Left lobe of liver (tissue), 2 donors: ENCODE data around the gene ZNF555. TPM values are rescaled to one million over a fixed set of nuclear protein-coding genes. Genes with fewer than 3 reads are reported as not detected.

Source experiments
- ATAC-seq: fragments of 200-7000 bp; cut with Tn5 transposase; one replicate; pipeline ENCODE4 v1.9.1; 2020; ENCODE audit warnings: mild to moderate bottlenecking, moderate library complexity
- DNase-seq: peaks from one replicate; pipeline ENCODE4 v3.0.0-alpha.2; 2020; ENCODE audit warnings: low spot score
- total RNA-seq: library from RNA; stranded (reverse); gene quantifications from one replicate; pipeline ENCODE4 v1.2.1, GENCODE V29; 2021
- donor health status: DM: no; HTN: no; CAD: no; lungs with moderate emphysema.
- donor health status: DM: no; HTN: yes; CAD: no.

ZNF555 gene
- total RNA-seq, 1 donor from 2014 or later: 2.0 TPM

DNA sequence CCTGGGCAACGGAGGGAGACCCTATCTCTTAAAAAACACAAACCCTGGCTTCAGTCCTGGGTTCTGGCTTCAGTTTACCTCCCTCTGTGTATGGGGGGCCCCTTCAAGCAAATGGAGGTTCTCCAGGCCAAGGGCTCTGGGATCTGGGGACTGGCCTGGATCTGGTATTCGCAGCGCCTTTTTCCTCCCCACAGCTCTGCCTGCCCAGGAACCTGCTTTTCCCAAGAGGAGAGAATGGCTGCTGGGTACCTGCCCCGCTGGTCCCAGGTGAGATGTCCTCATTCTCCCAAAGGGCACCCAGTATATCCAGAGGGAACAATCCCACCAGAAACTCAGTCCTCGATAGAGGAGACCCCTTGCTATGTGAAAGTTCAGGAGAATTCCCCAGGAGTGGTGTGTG, 18.4 kb upstream of the ZNF555 start:
- ATAC-seq (no peak), DNase-seq (no peak)

DNA sequence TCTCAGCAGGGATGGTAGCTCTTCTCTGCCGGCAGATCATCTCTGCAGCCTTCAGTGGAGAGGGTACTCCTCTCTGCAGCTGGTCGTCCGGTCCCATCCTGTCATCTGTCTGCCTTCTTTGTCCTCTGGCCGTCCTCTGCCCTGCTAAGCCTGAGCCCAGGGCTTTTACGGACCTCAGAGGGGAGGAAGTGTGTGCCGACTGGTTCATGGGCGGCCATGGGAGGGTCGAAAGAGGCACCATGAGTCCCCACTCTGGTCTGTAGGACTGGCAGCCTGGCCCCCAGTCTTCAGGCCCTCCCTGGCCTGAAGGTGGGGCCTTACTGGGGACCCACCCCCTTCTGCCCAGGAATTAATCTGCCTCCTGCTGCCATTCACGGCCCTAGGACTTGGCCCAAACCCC, 17.6 kb upstream of the ZNF555 start:
- no peak for DNase-seq
- ATAC-seq: no peak

DNA sequence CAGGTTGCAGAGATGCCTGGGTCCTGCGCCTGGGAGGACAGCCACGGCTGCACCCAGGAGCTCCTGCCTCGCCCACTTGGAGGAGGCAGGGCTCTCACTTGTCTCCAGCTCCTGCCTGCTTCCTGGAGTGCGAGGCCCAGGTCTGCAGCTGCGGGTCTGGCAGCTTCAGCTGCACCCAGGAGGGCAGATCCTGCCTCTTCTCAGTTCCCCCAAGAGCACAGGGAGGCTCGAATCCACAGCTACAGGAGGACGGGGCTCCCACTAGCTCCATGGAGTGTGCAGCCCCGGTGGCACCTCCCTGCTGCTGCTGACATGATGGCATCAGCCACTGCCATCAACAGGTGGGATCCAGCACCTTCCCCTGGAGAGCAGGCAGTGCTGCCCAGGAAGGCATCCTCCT, 17.1 kb upstream of the ZNF555 start:
- ATAC-seq (no peak), DNase-seq (no peak)

DNA sequence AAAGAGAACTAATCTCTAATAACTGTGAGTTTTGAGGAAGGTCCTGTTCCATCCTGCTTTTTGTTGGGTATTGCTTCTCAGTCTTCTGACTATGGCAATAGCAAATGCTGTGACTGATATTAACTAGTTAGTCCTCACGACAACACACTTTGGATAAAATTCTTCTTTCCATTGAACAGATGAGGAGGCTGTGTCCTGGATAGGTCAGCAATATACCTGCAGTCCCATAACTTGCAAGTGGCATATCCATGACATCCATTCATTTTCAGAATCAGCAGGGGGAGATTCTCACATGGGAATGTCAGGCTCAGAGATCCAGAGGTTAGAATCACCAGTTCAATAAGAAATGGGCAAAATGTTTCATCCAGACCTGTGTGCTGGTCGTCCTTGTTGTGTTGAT, 14.3 kb upstream of the ZNF555 start:
- DNase-seq (no peak), ATAC-seq (no peak)

DNA sequence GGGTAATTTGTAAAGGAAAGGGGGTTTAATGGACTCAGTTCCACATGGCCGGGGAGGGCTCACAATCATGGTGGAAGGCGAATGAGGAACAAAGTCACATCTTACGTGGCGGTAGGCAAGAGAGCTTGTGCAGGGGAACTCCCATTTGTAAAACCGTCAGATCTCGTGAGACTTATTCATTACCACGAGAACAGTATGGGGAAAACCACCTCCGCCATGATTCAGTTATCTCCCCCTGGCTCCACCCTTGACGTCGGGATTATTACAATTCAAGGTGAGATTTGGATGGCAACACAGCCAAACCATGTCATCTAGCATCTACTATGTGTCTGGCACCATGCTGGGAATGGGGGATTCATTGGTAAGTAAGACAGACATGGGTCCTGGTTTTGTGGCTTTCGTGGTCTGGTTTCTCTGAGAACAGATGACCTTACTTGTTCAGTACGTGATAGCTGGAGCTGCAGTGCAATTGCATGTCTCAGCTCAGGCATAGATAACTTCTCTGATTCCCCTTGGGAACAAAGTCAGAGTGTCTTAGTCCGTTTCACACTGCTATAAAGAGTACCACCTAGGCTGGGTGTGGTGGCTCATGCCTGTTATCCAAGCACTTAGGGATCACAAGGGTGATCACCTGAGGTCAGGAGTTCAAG, 13.3 kb upstream of the ZNF555 start:
- no peak for ATAC-seq
- DNase-seq: no peak

DNA sequence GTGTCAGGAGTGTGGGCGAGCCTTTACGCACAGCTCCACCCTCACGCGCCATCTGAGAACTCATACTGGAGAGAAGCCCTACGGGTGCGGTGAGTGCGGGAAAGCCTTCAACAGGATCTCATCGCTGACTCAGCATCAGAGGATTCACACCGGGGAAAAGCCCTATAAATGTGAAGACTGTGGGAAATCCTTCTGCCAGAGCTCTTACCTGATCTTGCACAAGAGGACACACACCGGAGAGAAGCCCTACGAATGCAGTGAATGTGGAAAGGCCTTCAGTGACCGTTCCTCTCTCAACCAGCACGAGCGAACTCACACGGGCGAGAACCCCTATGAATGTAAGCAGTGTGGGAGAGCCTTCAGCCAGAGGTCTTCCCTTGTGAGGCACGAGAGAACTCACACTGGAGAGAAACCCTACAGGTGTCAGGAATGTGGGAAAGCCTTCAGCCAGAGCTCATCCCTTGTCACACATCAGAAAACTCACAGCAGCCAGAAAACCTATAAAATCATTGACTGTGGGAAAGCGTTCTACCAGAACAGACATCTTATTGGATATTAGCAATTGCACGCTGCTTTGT, 6.9 kb upstream of the ZNF555 start:
- no peak for ATAC-seq

DNA sequence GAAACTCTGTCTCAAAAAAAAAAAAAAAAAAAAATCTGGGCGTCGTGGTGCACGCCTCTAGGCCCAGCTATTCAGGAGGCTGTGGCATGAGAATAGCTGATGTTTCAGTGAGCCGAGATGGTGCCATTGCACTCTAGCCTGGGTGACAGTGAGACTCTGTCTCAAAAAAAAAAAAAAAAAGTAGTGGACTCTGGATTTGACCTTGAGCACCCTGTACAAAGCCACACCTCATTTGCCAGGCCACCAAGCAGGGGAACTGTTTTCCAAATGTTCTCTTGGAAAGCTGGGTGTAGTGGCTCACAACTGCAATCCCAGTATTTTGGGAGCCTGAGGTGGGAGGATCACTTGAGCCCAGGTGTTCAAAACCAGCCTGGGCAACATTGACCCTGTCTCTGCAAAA, 3.8 kb upstream of the ZNF555 start:
- no peak for ATAC-seq
- no peak for DNase-seq

More for the DNA sequence above, 6.9 kb upstream of the ZNF555 start:
- no peak for DNase-seq

DNA sequence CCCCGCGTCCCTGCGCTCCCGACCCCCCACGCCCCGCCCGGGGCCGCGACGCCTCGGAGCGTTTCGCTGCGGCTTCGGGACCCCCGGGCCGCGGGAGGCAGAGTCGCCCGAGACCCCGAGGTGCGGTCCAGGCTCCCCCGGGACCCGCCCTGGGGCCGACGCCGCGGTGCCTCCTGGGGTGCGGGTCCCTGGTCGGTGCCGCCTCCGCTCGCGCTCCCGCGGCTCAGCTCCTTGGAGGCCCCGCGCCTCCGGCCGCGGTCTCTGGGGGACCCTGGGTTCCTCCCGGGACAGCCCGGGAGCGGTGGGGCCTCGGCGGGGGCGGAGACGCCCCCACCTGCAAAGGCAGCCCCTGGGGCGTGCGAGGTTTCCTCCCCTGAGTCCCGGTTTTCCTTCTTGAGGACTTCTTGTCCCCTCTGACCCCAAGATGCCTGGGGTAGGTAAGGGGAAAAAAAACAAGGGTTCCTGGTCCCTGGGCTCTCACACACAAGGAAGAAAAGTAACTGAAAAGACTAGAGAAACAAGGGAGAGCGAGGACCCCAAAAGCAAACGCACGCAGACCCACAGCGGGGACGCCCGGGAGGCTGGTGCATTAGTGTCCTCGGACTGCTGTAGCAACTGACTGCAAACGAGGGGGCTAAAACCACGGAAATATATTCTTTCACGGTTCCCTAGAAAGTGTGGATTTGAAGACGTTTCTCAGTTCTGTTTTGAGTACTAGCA, 740 bp downstream of the ZNF555 start:
- no peak for DNase-seq
- no peak for ATAC-seq

DNA sequence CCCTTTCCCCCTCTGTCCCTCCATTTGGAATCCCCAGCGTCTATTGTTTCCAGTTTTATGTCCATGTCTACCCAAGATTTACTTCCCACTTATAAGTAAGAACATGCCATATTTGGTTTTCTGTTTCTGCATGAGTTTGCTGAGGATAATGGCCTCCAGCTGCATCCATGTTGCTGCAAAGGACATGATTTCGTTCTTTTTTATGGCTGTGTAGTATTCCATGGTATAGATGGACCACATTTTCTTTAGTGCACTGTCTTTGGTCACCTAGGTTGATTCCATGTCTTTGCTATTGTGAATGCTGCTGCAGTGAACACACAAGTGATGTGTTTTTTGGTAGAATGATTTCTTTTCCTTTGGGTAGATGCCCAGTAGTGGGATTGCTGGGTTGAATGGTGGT, 3.8 kb downstream of the ZNF555 start:
- DNase-seq: no peak
- no peak for ATAC-seq

DNA sequence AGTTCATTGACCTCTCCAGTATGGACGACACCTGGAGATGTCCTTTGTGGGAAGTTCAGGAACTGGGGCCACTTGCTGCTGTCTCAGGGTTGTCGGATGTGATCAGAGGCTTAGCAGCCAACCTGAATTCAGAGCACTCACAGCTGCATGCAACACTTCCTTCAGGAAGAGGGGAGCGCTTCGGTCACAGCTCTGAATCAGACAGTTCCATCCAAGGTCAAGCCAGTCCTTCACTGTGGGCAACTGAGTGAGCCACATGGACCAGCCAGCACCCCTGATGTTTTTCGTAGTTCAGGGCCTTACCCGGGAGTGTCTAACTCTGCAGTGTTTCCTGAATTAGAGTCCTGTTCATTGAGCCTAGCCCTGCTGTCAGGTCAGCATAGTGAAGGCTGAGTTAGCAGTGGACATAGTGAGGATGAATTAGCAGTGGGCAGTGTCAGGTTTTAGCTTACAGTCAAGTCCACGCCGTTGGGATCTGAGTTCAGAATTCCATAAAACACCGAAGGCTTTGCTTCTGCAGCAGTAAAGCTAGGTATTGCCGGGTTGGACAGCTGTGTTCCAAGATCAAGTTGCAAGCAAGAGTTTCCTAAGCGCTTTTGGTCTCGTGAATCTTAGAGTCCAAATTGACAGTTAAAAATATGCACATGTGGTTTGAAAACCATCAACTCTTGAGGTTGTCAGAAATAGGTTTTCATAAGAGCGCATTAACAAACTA, 5.1 kb downstream of the ZNF555 start:
- no peak for DNase-seq

DNA sequence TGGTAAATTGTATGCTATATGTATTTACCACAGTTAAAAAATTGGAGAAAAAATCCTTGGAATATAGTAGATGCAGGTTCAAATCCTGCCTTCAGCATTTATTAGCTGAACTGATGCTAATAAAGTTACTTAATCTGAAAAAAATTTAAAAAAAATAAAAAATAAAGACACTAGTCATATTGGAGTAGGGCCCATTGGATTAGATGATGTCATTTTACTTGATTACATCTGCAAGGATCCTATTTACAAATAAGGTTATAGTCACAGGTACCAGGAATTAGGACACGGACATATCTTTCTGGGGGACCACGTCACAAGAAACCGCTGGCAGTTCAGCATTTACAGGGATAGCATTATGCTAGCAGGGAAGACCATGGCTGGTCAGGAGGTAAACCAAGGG, 6.2 kb downstream of the ZNF555 start:
- DNase-seq: no peak
- no peak for ATAC-seq

More for the DNA sequence above, 5.1 kb downstream of the ZNF555 start:
- ATAC-seq: no peak

DNA sequence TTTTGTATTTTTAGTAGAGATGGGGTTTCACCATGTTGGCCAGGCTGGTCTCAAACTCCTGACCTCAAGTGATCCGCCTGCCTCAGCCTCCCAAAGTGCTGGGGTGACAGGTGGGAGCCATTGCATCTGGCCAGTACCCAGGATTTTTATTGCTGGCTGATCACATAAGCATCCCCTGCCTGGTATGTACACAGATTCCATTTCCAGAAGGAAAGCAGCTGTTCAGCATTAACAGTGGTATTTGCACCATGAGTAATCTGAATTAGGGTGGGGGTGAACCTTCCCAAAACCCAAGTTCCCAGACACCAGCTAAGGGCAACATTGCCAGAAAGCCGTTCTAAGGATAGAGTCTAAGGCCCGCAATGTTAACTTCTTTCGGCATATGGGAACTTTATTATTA, 7.3 kb downstream of the ZNF555 start:
- ATAC-seq: no peak
- no peak for DNase-seq

DNA sequence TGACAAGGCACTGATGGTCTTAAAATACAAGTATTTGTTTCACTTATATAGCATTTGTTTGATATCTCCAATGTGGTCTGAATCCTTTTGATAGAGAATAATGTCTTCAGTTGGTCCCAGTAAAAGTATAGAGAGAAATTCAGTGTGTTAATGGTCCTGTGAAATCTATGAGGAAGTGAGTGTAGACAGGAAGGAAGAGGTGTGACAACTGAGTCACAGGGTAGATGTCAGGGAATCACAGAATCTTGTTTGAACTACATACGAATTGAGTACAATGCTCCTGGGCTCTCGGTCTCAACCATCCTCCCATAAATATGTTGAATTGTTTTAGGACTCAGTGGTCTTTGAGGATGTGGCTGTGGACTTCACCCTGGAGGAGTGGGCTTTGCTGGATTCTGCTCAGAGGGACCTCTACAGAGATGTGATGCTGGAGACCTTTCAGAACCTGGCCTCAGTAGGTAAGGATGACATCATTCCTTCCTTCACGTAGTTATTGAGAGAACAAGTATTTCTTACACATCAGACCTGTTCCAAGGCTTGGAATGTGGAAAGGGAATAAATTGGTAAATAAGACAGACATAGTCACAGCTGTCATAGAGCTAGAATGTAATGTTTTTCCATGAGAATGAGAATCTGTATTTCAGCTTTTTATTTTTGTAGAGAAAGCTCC, 9.1 kb downstream of the ZNF555 start:
- ATAC-seq: no peak

DNA sequence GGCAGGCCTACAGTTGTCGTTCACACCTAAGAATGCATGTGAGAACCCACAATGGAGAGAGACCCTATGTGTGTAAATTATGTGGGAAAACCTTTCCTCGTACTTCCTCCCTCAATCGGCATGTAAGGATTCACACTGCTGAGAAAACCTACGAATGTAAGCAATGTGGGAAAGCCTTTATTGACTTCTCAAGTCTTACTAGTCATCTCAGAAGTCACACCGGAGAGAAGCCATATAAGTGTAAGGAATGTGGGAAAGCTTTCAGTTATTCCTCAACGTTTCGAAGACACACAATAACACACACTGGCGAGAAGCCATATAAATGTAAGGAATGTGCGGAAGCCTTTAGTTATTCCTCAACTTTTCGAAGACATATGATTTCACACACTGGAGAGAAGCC, 11.3 kb downstream of the ZNF555 start:
- ATAC-seq: no peak
- DNase-seq: no peak

More for the DNA sequence above, 9.1 kb downstream of the ZNF555 start:
- no peak for DNase-seq

DNA sequence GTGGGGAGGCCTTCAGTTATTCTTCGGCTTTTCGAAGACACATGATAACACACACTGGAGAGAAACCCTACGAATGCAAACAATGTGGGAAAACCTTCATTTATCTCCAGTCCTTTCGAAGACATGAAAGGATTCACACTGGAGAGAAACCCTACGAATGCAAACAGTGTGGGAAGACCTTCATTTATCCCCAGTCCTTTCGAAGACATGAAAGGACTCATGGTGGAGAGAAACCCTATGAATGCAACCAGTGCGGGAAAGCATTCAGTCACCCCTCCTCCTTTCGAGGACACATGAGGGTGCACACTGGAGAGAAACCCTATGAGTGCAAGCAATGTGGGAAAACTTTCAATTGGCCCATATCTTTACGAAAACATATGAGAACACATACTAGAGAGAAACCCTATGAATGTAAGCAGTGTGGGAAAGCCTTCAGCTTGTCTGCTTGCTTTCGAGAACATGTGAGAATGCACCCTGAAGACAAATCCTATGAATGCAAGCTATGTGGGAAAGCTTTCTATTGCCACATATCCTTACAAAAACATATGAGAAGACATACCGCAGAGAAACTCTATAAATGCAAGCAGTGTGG, 11.8 kb downstream of the ZNF555 start:
- DNase-seq (no peak), ATAC-seq (no peak)

DNA sequence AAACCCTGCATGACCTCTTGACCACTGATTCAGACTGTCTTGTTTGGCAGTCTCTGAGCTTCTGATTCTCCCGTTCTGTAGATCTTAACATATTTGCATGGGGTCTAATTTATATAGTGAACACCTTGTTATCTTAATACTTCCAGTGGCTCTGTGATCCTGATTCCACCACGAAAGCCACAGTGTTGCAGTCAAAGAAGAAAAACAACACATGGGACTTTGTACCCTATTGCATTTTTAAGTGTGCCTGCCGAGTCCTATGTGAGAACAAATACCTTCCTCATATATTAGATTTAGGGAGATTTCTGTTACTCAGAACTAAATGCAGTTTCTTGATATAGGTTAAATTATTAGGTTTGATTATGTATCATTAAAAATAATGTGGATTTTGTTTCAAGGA, 13.6 kb downstream of the ZNF555 start:
- no peak for DNase-seq

DNA sequence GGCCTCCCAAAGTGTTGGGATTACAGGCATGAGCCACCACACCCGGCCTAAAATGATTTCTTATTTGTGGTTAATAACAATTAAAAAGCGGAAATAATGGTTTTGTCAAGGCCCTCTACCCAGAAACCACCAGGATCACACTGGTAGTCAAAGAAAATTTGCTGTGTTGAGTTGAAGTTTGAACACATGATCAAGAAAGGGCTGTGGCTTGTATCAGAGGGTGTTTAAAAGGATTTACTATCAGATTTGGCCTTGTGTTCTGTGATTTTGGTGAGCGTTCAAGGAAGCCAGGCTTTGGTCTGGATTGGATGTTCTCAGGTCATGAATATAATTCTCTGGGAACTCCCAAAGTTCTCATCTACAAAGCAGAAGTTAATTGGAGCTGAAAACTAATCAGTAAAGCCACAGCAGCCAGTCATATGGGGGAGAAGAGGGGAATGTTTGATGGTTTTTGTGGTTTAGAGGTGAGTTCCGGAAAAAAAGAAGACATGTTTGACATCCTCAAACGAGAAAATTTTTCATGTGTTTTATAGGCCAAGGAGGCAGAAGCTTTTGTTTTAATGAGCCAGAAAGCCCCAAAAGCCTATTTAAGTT, 15.3 kb downstream of the ZNF555 start:
- ATAC-seq: no peak
- DNase-seq: no peak

More for the DNA sequence above, 13.6 kb downstream of the ZNF555 start:
- ATAC-seq: no peak

DNA sequence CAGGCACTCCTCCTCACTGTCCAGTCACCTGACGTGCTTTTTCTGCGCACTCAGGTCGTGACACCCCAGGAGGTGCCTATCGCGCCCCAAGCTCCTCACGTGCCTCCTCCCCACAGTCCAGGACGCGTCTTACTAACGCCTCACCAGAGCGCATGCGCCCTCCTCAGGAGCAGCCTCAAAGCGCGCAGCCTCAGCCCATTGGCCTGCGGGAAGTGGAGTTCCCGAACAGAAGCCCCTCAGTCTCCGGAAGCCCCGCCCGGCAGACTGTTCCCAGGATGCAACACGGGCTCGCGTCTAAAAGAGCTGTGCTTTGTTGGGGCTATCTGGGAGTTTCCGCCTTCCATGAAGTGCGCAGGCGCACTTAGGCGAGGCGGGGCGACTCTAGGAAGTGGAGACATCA, 17.6 kb downstream of the ZNF555 start:
- DNase-seq (no peak), ATAC-seq (no peak)

DNA sequence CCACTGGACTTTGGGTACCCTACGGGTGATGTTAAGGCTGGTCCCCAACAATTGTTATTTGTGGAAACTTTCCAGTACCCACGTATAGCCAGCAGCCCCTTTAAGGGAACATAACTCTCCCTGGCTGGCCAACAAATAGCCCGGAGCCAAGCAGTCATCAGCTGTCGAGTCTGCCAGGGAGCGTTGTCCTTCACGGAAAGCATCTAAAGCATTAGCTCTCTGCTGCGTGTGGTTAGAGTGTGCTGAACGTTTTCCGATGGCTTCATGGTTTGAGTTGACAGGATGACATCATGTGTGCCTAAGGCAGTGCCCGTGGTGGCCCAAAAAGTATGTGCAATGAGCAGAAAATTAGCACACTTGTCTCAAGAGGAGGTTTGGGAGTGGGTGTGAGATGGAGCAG, 22.5 kb downstream of the ZNF555 start:
- DNase-seq (no peak), ATAC-seq (no peak)

DNA sequence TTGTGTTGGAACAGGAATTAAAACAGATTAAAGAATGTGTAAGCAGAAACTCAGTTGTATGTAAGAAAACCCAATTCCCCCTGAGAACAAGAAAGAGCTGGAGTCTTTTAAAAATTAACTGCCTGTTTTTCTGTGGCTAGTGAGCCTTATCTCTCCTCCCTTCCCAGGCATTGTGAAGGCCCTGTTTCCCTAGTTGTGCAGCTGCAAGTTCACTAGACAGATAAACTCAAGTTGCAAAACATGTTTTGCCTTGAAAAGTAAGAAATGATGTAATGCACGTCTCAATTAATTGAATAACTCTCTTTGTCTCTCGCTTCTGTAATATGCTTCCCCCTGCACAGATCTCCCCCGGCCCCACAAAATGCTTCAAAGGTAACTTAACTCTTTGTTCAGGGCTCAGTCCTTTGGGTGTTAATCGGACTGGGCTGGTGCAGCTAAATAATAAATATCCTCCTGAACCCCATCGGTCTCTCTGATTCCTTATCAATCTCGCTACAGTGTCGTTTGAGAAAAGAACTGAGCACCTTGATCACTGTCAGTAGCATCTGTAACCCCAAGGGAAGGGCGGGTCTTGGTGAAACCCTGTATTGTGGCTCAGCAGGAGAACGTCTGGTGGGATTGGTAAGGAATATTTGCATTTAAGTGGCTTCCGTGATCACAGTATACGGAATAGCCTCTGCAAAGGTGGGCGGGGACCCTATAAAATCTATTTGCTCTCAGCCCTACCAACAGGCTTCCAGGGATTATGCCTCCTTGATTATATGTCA, 24.2 kb downstream of the ZNF555 start:
- no peak for DNase-seq
- no peak for ATAC-seq
